HG03575 (cell line): ENCODE data around the gene MICU2.
"Not testable (repeated sequence)": the region's sequence is repeated elsewhere in the genome, so short reads cannot be mapped to it uniquely, and the experiment has no call there.

Experiments used
- ATAC-seq: cut with Tn5 transposase; IDR thresholded peaks from one replicate; pipeline ENCODE4 v1.9.1; 2021; ENCODE audit not compliant: unreplicated experiment, insufficient number of reproducible peaks, low FRiP score; ENCODE audit errors: extremely low read depth

Gene MICU2

GRCh38 chr13:21596722-21597121 lies 7.2 kb downstream of the MICU2 start:
- no peak for ATAC-seq

DNA sequence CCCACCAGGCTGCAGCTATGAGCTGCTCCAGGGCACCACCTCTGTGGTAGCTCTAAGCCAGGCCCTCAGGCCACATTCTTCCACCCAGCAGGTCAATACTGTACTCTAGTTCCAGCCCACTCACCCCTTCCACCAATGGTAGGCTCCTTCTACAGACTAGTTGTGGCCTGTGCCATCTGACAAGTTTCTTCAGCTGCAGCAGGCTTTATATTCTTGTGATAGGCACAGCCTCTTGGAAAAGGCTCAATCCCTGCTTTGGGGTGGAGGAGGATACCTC lies 8.5 kb downstream of the MICU2 start:
- ATAC-seq = peak; percentile 29

GRCh38 chr13:21594715-21595545 lies 9.0 kb downstream of the MICU2 start:
- ATAC-seq = peak; percentile 40

DNA sequence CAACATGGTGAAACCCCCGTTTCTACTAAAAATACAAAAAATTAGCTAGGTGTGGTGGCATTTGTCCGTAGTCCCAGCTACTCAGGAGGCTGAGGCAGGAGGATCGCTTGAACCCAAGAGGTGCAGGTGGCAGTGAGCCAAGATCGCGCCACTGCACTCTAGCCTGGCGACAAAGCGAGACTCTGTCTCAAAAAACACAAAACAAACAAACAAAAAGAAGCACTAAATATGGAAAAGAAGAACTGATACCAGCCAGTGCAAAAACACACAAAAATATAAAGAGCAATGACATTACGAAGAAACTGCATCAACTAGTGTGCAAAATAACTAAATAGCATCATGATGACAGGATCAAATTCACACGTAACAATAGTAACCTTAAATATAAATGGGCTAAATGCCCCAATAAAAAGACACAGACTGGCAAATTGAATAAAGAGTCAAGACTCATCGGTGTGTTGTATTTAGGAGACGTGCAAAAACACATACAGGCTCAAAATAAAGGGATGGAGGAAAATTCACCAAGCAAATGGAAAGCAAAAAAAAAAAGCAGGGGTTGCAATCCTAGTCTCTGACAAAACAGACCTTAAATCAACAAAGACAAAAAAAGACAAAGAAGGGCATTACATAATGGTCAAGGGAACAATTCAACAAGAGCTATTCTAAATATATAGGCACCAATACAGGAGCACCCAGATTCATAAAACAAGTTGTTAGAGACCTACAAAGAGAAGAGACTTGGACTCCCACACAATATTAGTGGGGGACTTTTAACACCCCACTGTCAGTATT lies 13.1 kb downstream of the MICU2 start:
- not testable (repeated sequence) for ATAC-seq

GRCh38 chr13:21590231-21590630 lies 13.7 kb downstream of the MICU2 start:
- no peak for ATAC-seq

- ATAC-seq = not testable (repeated sequence)
Observed at GRCh38 chr13:21589510-21589909, 14.5 kb downstream of the MICU2 start.

GRCh38 chr13:21588411-21588810 lies 15.6 kb downstream of the MICU2 start:
- not testable (repeated sequence) for ATAC-seq

GRCh38 chr13:21584973-21585592 lies 18.9 kb downstream of the MICU2 start:
- ATAC-seq = no peak

DNA sequence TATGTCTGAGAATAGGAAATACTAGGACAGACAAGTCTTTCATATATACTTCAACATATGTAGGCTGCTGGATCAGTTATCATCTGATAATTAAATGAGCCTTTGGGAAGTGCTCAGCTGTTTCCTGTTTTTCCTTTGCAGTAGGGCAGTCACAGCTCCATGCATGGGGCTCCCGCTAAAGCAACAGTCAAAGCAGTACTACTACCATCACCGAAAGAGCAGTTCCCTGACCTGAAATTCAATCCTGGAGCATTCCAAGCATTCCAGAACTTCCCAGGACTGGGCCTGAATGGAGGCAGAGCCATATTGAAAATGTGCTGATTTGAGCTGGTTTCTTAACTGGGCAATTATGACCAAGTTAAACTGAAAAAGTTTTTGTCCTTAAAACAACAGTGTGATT lies 20.5 kb downstream of the MICU2 start:
- ATAC-seq = no peak

DNA sequence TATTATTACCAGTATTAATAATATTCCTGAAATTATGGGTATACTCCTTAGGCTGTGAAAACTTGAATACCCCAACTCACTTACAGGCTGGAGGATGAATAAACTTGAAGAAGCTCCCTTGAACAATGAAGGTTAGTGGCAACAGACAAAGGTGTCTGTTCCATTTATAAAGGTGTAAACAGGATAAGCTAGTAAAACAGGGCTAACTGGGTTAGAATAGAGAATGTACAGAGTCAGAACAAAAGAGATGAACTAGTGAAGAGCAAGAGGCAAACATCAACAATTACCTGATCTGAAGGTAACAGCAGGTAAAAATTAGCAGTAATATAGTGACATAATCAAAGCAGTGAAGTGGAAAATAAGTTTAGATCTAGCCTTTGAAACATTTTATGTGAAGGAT lies 23.2 kb downstream of the MICU2 start:
- no peak for ATAC-seq

GRCh38 chr13:21579754-21580316 lies 24.1 kb downstream of the MICU2 start:
- no peak for ATAC-seq

GRCh38 chr13:21578748-21579147 lies 25.2 kb downstream of the MICU2 start:
- ATAC-seq = no peak

GRCh38 chr13:21576426-21576825 lies 27.5 kb downstream of the MICU2 start:
- ATAC-seq = no peak

DNA sequence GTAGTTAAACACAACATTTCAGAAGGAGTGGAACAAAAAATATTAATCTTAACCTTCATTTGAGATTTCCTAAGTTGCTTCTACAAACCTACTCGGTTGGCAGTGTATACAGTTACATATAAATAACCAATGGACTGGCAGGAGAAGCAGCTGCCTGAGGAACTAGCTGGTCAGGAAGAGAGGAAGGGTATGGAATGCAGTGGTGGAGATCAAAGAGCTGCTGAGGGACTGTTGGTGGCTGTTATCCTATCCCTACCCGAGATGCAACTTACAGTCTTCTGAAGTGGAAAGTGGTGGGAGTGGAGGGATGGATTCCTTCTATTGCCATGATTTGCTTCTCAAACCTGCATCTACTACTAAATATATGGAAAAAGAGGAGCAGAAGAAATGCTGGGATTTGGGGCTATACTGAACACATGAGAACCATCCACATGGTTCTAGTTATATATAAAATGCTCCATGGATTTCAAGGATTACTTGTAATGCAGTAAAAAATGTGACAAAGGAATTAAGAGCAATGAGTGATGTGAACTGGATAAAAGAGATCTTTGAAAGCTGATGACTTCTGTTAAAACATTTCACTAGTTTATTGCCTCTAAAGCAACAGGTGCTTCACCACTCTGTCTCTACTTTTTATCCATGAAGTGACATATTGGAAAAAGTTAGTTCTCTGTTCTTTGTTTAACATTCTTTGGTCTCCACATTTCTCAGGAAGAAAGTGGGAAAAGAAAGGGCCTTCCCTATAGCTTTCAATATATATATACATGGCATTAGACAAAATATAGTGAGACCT lies 29.9 kb downstream of the MICU2 start:
- ATAC-seq = no peak

- ATAC-seq = no peak
Observed at GRCh38 chr13:21569686-21570085, 34.3 kb downstream of the MICU2 start.

DNA sequence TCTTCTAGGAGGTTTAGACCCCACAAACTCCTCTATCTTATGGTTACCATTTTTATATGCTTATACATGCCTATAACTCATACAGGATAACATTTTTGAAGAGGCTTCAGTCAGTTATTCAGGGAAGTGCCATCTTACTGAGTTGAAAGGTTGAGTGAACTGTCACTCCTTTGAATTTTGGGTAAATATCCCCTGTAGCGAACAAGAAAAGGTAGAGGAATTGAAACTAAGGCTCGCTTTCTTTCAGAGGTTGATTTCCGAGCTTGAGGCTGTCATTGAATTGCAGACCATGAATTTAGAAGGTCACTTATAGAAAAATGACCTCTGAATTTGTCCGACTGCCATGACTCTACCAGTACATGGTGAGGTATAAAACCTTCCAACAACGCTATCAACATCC lies 35.1 kb downstream of the MICU2 start:
- no peak for ATAC-seq

GRCh38 chr13:21567714-21568113 lies 36.3 kb downstream of the MICU2 start:
- no peak for ATAC-seq

DNA sequence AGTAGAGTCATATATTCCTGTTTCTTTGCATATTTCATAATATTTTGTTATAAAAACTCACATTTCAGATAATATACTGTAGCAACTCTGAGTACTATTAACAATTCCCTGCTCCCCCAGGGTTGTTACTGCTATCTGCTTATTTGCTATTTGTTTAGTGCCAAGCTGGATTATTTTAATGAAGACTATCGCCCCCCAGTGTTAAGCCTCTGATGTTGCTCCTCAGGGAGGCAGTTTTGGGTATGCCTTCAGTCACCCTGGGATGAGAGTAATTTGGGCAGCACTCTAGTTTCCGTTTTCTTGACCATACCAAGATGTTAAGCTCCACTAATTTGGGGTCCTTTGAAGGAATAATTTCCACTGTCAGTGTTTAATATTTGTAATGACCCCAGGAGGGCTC lies 46.0 kb downstream of the MICU2 start:
- ATAC-seq = no peak

DNA sequence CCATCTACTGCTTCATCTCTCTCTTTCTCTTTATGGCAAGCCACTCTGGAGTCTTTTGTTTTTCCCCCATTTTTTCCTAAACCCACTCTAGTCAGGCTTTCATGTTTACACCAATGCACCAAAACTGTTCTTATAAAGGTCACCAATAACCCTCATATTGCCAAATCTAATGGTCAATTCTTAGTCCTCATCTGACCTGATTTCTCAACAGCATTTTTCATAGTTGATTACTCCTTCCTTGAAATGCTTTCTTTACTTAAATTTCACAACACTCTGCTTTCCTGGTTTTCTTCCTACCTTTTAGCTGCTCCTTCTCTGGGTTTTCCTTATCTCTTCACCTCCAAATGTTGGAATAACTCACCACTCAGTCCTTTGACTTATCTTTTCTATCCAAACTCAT lies 47.9 kb downstream of the MICU2 start:
- ATAC-seq = no peak
